ENCODE measurements around the gene NHS.

NHS gene

DNA sequence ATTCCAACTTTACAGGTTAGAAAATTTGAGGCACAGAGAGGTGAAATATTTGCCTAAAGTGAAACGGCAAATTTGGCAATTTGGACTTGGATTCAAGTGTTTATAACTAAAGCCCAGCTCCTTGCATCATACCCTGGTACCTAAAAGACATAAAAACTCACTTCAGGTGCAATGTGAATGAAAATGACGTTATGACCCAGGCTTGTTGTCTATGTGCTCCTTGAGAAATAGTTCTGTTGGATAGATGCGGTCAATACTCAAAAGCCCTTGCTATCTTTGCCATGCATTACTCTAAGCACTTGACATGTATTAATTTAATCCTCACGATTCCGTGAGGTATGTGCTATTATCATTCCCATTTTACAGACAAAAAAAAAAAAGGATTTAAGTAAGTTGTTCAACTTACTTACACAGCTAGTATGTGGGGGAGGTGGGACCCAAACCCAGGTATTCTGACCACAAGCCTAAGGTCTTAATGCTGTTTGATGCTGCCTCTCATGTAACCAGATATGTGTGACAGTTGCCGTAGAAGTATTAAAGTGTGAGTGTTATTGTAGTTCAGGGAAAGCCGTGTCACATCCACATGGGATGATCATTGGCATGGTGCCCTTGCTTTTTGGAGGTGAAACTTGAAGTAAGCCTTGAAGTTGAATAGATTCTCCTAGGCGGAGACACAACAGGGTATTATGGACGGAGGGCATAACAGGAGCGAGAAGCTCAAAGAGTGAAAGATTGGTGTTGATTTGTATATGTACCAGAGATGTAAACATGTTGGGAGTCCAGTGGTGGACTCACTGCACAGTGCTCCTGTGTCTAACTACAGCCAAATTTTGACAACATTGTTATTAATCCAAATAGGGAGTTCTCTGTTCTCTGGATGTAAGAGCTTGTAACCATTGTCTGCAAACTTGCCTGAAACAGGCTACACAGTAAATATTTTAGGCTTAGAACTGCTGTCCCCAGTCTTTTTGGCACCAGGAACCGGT is 365.4 kb downstream of the NHS start:
- DNase-seq = no peak

- no peak for DNase-seq
These were observed 366.1 kb downstream of the NHS start for GRCh38 chrX:17741123-17741511.

DNA sequence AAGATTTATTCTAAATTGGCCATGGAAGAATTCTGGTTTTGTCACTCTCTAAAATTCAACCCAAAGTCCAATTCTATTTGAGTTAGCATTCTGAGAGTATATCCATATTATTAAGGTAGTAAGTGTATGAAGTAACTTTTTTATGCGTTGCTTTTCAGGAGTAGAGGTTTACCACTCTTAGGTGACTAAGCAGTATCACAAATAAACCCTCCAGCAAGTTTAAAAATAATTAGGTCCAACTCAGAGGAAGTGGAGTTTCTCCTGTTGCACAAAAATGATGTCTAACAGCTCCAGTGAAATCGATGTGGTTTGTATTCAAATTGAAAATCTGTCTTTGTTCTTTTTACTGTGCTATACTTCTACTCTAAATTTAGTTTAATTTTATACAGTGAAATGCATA is 368.9 kb downstream of the NHS start:
- DNase-seq = no peak

DNA sequence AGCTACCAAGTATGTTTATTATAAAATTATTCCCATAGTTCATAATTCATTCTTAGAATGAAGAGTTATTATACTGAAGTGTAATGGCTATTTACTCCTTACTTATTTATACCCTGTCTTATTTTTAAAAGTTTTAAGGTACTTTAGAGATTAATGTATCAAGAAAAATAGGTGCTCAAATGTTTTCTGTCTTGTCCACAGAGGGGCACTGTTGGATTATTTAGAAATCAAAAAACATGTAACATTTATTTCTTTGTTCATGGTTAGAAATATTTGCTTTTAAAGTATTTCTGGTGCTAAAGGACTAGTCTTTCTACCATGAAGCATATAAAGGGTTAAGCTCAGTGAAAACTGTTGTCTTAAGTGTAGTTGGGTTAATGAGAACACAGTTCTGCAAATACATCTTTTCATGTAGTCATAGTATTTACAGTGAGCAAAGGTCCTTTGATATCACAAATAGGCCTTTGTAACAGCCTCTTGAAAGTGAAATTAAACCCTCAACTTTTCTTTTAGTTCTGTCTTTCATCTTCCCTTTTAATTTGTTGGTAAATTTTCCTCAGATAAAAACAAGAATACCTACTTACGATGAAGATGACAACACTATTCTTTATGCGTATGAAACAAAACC is 370.0 kb downstream of the NHS start:
- no peak for DNase-seq

DNA sequence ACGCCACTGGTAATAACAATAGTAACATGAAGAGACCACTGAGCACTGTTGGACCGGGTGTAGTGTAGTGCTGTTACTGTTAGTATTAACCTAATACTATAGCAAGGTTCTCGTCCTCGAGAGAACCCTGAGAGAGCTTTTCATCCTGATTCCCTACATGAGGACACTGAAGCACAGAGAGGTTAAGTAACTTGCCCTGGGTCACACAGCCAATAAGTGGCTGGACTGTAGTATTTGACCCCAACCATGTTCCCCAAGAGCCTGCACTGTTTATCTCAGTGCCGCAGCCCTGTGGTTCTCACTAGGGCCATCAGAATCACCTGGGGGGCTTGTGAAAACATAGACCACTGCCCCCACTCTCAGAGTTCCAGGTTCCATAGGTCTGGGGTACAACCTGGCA is 372.7 kb downstream of the NHS start:
- no peak for DNase-seq

DNA sequence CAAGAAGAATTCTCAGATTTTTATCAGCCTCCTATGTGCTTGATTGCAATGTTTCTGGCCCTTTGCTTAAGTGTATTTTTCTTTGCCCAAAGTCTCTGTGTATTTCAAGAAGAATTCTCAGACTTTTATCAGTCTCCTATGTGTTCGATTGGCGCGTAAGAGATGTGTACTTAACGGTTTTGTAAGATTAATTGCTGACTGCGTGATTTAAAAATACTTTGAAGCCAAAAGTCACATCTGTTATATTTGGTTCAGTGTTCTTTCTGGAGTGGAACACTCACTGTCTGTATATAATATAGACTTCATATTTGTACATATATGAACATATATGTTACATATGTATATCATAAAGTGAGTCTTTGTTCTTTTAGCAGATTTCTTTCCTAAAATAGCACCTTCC is 373.7 kb downstream of the NHS start:
- DNase-seq = no peak

DNA sequence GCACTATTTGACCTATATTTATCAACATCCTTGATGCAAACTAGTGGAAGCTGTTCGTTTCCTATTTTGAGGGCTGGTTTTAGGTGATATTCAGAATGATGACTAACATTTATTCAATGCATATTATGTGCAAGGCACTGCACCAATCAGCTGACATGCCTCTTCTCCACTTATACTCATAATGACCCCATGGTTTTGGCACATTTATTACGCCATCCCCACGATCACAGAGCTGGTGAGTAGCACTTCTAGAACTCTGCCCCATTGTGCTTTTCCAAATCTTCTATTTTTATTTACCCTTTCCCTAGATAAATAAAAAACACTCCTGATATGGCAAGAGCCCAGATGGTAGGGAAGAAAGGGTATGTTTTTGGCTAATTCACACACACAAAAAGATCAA is 375.4 kb downstream of the NHS start:
- DNase-seq = no peak

- DNase-seq = no peak
These were observed 383.4 kb downstream of the NHS start for GRCh38 chrX:17758382-17758781.

DNA sequence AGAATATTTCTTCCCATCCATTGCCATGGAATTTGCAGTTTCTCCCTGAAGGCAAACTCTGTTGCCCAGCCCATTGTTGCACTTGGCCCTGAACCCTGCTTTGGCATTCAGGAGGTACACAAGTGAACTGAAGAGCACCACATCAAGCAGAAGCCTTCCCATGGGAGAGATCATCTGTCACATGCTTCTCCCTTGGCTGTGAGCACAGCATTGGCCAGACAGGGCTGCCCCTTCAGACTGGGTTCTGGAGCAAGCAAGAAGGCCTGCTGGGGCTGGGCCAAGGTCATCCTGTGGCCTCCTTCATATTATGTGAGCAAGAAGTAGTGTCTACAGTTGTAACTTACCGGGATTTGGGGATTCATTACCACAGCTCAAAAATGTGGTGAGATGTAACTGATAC is 385.0 kb downstream of the NHS start:
- DNase-seq = no peak

DNA sequence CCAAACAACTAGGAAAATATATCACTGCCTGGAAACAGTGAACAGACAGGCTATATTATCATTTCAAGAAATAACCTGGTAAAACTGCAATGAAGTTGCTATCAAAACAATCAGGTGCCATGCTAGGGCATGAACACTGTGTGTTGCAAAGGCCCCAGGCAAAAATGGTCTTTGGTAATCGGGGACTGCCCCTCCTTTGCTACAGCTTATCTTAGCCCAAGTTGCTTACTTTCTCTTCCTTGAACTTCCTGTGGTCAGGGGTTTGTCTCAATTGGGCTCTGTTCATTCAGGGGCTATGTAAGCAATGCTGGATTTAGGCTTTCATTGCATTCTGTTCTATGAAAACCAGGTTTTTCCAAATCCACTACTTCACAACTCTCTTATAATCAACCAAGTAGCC is 392.7 kb downstream of the NHS start:
- no peak for DNase-seq

- no peak for DNase-seq
These were observed 394.0 kb downstream of the NHS start for GRCh38 chrX:17768997-17769396.

GRCh38 chrX:17769701-17770269 is 394.8 kb downstream of the NHS start:
- DNase-seq = no peak

- no peak for DNase-seq
These were observed 398.3 kb downstream of the NHS start for GRCh38 chrX:17773221-17773876.

DNA sequence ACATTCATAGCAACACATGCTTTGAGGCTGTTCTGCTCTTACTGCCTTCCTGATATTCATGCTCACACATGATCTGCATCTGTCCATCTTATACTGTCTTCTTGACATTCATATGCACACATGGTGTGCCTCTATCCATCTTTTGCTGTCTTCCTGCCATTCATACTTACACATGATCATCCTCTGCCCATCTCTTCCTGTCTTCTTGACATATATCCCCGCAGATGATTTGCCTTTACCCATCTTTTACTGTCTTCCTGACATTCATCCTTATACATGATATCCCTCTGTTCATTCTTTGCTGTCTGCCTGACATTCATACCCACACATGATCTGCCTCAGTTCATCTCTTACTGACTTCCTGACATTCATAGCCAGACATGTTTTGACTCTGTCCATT is 399.1 kb downstream of the NHS start:
- DNase-seq = no peak

DNA sequence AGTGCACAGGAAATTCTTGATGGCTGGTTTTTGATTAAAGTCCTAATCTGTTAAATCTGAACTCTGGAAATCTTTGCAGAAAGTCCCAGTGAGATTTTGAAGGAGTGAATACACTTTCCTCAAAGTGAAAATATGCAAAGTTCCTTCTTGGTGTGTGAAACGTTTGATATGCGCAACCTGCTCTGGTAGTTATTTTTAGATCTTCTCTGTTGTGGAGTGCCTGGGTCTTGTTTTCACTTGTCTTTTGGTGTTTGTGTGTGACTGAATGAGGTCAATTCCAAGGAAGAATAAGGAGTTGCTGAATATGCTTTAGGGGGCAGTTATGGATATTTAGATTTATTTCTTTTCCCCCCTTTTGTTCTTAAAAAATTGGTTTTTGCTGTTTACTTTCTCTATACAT is 404.0 kb downstream of the NHS start:
- no peak for DNase-seq

GRCh38 chrX:17779434-17779833 is 404.4 kb downstream of the NHS start:
- no peak for DNase-seq
